ENCODE measurements around the gene ZFAND6. TPM values are rescaled to one million over a fixed set of nuclear protein-coding genes. Genes with fewer than 3 reads are reported as not detected.

ZFAND6 gene
- total RNA-seq, 1 experiment from 2014 or later: 89.7 TPM

GRCh38 chr15:80168421-80168820, 108.9 kb downstream of the ZFAND6 start:
- no peak overlapping the region for H3K23ac ChIP-seq (ENCODE audit: insufficient read length, low read depth, low read length)
- no peak overlapping the region for H3K18ac ChIP-seq (ENCODE audit: insufficient read length, low read depth, low read length)
- no peak for TF ChIP-seq CTCF (conservative IDR thresholded peaks at IDR 0.05)
- H3K9me3 Mint-ChIP-seq: no peaks in the 10 kb centered on the region
- H3K79me2 ChIP-seq (ENCODE audit: insufficient read depth, low read length): no peaks in the 10 kb centered on the region
- peak overlapping the region in 1 of 3 experiments; percentile 10; a peak in 2 of 7 replicates for H3K27ac Mint-ChIP-seq
- no peaks in the 10 kb centered on the region for H3K79me1 ChIP-seq (ENCODE audit: insufficient read depth, low read depth, low read length, poor library complexity, severe bottlenecking)
- no peaks in the 10 kb centered on the region for H3K23me2 ChIP-seq (ENCODE audit: insufficient read length, low read depth, low read length, poor library complexity, severe bottlenecking)
- no peak overlapping the region for H2BK15ac ChIP-seq (ENCODE audit: low read depth, low read length)
- WGBS (ENCODE audit: extremely low coverage, insufficient read length, low lambda C conversion rate): no CpG with 5 or more reads among the region's 5 CpGs
- peaks cover 4 to 37% (median 27%) of the 10 kb centered on the region in 3 experiments; a peak in 6 of 7 replicates for H3K36me3 Mint-ChIP-seq (ENCODE audit: insufficient read depth in 1 of 3, low read depth in 3 of 3)
- no peaks in the 10 kb centered on the region for H3K4me1 ChIP-seq (ENCODE audit: insufficient read depth, low read length)
- H3K56ac ChIP-seq (ENCODE audit: insufficient read length, low read depth, low read length): no peak overlapping the region
- DNase-seq: no peak
- H2BK120ac ChIP-seq (ENCODE audit: low read depth, low read length, poor library complexity, severe bottlenecking): no peak overlapping the region
- H2AK5ac ChIP-seq (ENCODE audit: insufficient read length, low read length): no peak overlapping the region
- no peak overlapping the region for H4K5ac ChIP-seq (ENCODE audit: insufficient read length, low read depth, low read length)
- no peak overlapping the region for H2BK20ac ChIP-seq (ENCODE audit: low read depth, low read length, poor library complexity, severe bottlenecking)
- H3K4ac ChIP-seq (ENCODE audit: low read depth, low read length): no peak overlapping the region
- no peaks in the 10 kb centered on the region for H3K27me3 Mint-ChIP-seq (ENCODE audit: low read depth)
- H3K9ac ChIP-seq (ENCODE audit: extremely low read depth, insufficient read length, low read length): no peak overlapping the region
- no peak overlapping the region for H2AFZ ChIP-seq (ENCODE audit: low read length)
- H3K4me3 Mint-ChIP-seq: no peak overlapping the region
- no peak overlapping the region for H3K4me2 ChIP-seq (ENCODE audit: insufficient read depth, insufficient read length, low read length)
- no peak overlapping the region for H3K27ac ChIP-seq (ENCODE audit: insufficient read length, low read depth, low read length)
- no peak overlapping the region for H4K91ac ChIP-seq (ENCODE audit: insufficient read length, low read depth, low read length)
- H4K8ac ChIP-seq (replicated peaks; ENCODE audit: insufficient read length, low read depth, low read length): no peak overlapping the region
- no peaks in the 10 kb centered on the region for H3K9me3 ChIP-seq (ENCODE audit: control insufficient read depth, low read depth, low read length)
- H2BK5ac ChIP-seq (ENCODE audit: insufficient read length, low read length): no peak overlapping the region
- H2BK12ac ChIP-seq (ENCODE audit: insufficient read length, low read depth, low read length): no peak overlapping the region
- no peaks in the 10 kb centered on the region for H4K20me1 ChIP-seq (ENCODE audit: control insufficient read depth, insufficient read depth, insufficient read length)
- no peaks in the 10 kb centered on the region for H3K27me3 ChIP-seq (ENCODE audit: insufficient read depth, low read length)
- H3T11ph ChIP-seq (ENCODE audit: low read length): no peak overlapping the region
- H3K14ac ChIP-seq (ENCODE audit: insufficient read depth, low read length): no peak overlapping the region
- H3K4me1 Mint-ChIP-seq: no peaks in the 10 kb centered on the region

Data from H9 (cell line).